Activated CD8-positive, alpha-beta memory T cell treated with anti-CD3 and anti-CD28 coated beads for 36 hours (primary cell): Measurements from ENCODE around the gene MYL9. TPM values are rescaled to one million over a fixed set of nuclear protein-coding genes. Genes with fewer than 3 reads are reported as not detected.

Source experiments
- CTCF ChIA-PET: fragments of 350-600 bp; sonication (Branson Sonifier 250); formaldehyde crosslinking; loops from one replicate; lab custom pipeline; 2021; ENCODE audit warnings: antibody characterized with exemption; lab: Charles Lee
- POLR2A ChIA-PET: fragments of 350-600 bp; sonication (Branson Sonifier 250); formaldehyde crosslinking; loops from one replicate; lab custom pipeline; 2021; ENCODE audit warnings: antibody characterized with exemption; lab: Charles Lee
- total RNA-seq, 2 experiments: library from RNA; stranded (reverse); gene quantifications; one replicate each; pipeline ENCODE4 v1.2.3, GENCODE V29; 2021

MYL9 gene
- total RNA-seq, 2 experiments from 2014 or later: 0.17 to 0.19 TPM

DNA sequence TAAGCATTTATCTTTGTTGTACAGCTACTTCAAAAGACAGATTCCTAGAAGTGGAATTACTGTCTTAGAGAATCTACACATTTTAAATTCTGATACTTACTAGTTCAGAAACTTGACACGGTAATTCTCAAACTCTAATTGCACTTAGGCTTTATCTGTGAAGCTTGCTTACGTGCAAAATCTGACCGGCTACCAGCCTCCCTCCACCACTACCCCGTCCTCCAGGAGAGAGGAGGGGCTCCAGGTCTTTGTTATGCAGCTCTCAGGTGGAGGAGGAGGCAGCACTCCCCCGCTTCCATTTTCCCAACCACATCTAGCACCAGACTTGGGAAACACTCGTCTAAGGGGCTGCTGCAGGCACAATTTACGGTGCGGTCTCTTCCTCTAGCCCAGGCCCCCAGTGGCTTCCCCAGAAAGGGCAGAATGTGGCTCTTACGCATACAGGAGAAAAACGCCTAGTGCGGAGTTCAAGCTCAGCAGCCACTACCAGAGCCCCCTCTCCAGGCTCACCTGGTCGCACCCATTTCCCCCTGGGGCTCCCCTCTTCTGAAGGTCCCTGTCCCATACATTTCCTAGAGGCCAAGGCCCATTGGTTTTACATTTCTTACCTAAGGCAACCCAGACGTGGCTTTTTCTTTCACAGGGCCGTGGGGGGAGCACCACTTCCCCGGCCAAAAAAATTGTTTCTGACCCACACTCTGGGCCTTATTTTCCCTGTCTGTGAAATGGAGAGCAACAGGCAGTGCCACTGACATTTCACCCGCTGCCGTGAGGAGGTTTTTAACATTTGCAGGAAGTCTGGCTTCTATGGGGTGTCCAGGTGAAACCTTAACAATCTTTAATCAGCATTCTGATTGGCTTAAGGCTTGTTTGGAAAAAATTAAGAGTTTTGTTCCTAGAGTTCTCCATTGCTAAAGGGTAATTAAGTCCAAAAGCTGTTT, 30.5 kb downstream of the MYL9 start:
- ChIA-PET CTCF (interaction anchor here (0.7 to 5.0 kb wide), 5 partner anchors 19 to 161 kb away, joined by 3 to 24 read pairs (median 4); partner anchors contain the start of gene RAB5IF), POLR2A (interaction anchor here (0.6 to 5.1 kb wide), 7 partner anchors 17 to 95 kb away, joined by 3 to 41 read pairs (median 4); partner anchors contain the start of gene SLA2)

DNA sequence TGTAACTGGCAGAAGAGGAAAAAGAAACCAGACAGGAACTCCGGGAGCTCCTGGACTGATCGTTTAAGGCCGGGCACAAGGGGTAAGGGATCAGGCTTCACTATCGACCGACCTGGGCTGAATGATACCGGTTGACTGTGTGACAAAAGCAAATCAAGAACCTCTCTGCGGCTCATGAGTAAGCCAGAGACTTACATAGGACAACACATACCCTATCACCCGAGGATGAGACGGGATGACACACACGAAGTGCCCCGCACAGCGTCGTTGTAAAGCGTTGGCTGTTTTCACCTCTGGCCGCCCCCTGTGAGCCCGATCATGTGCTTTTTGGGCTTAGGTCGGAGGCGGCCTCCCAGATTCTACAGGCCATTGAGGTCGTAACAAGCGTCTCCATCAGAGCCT, 31.4 kb downstream of the MYL9 start:
- ChIA-PET CTCF (interaction anchor here (0.7 to 5.0 kb wide), 4 partner anchors 20 to 161 kb away, joined by 3 to 24 read pairs (median 4); partner anchors contain the start of gene RAB5IF), POLR2A (interaction anchor here (0.6 to 5.1 kb wide), 10 partner anchors 16 to 619 kb away, joined by 3 to 42 read pairs (median 8); partner anchors contain the start of genes RAB5IF, RBL1, SCAND1 and SLA2)

GRCh38 chr20:36573103-36573797, 31.9 kb downstream of the MYL9 start, which contains the start of gene TGIF2:
Gene TGIF2, plus strand, starts transcription at chr20:36573597. Its CDS starts 5,178 bp downstream, at chr20:36578775.
- POLR2A ChIA-PET: interaction anchor here (0.6 to 5.1 kb wide), 12 partner anchors 16 to 620 kb away, joined by 3 to 42 read pairs (median 5); partner anchors contain the start of genes RAB5IF, RBL1, SCAND1 and SLA2
- CTCF ChIA-PET: interaction anchor here (1.0 to 5.0 kb wide), 6 partner anchors 16 to 160 kb away, joined by 3 to 24 read pairs (median 6); partner anchors contain the start of gene RAB5IF

- CTCF ChIA-PET: interaction anchor here (1.0 to 5.0 kb wide), 6 partner anchors 15 to 110 kb away, joined by 3 to 24 read pairs (median 7); partner anchors contain the start of gene RAB5IF
Observed at GRCh38 chr20:36573798-36574365, 32.6 kb downstream of the MYL9 start.

DNA sequence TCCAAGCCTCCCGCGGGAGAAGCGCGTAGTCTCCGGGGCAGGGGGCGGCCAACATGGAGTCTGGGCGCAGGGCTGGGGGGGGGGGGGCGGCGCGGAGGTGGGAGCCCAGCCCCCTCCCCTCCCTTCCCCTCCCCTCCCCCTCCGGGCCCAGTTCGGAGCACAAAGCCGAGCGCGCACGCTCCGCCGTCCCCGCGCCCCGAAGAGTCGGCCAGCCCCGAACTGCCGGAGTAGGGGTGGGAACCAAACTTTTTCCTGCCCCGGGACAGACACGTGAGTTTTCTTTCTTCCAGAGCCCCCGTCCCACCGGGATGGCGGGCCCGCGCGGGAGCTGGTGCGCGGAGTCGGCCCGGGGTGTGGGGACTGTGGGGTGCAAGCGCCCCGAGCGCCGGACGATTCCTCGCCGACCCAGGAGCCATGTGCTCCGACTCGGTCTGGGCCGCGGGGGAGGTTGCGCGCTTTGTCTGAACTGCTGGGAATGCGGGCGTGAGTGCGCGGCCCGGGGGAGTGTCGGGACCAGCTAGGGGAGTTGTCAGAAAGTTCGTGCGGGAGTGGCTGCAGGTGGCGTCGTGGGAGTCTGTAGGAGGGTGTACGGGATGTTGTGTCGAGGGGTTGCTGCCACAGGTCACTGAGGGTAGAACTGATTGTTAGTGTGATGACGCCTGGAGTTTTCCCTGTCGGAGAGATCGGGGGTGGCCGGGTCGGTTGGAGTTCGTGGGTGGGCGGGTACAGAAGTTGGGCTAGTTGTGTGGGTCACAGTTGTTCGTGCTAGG, 33.2 kb downstream of the MYL9 start:
- ChIA-PET POLR2A (interaction anchor here (0.6 to 5.1 kb wide), 9 partner anchors 11 to 111 kb away, joined by 3 to 42 read pairs (median 4); partner anchors contain the start of gene RAB5IF), CTCF (interaction anchor here (0.6 to 5.0 kb wide), 6 partner anchors 14 to 63 kb away, joined by 3 to 24 read pairs (median 7); partner anchors contain the start of gene RAB5IF)

More at GRCh38 chr20:36573798-36574365, 32.6 kb downstream of the MYL9 start:
- POLR2A ChIA-PET: interaction anchor here (1.0 to 5.1 kb wide), 10 partner anchors 12 to 621 kb away, joined by 3 to 42 read pairs (median 4); partner anchors contain the start of genes RAB5IF, SCAND1 and SLA2

- POLR2A ChIA-PET: interaction anchor here (1.1 to 5.1 kb wide), 4 partner anchors 12 to 29 kb away, joined by 4 to 42 read pairs (median 26); partner anchors contain the start of gene RAB5IF
- CTCF ChIA-PET: interaction anchor here (0.7 to 5.0 kb wide), 4 partner anchors 16 to 89 kb away, joined by 3 to 24 read pairs (median 6); partner anchors contain the start of gene RAB5IF
Observed at GRCh38 chr20:36576081-36576445, 34.7 kb downstream of the MYL9 start.

DNA sequence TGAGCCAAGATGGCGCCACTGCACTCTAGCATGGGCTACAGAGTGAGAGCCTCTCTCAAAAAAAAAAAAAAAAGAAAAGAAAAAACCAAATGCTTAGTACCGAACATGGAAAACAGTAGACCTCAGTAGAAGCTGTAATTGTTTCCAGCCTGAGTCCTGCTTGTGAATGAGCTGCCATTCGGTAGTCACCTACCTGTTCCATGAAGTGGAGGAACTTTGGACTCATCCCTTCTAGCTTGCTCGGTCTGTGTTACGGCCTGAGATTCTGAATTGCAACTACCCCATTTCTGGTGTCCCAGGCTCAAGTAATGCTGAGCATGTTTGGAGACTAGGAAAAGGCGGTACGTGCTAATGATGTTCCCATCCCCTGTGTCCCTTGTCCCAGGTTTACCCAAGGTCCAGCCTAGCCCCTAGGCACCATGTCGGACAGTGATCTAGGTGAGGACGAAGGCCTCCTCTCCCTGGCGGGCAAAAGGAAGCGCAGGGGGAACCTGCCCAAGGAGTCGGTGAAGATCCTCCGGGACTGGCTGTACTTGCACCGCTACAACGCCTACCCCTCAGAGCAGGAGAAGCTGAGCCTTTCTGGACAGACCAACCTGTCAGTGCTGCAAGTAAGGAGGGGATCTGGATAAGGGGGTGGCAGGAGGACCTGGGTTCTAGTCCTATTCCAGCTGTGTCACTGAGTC, 37.2 kb downstream of the MYL9 start:
- ChIA-PET POLR2A (no interaction called here), CTCF (interaction anchor here (0.9 kb wide), 1 partner anchor 17 kb away, joined by 3 read pairs; no protein-coding TSS in a partner anchor)

- CTCF ChIA-PET: no interaction called here
Observed at GRCh38 chr20:36579996-36580545, 38.8 kb downstream of the MYL9 start.

GRCh38 chr20:36582322-36582721, 41.0 kb downstream of the MYL9 start:
- ChIA-PET POLR2A (no interaction called here), CTCF (no interaction called here)

More at GRCh38 chr20:36579996-36580545, 38.8 kb downstream of the MYL9 start:
- POLR2A ChIA-PET: interaction anchor here (0.5 to 0.7 kb wide), 2 partner anchors 16 to 115 kb away, joined by 4 read pairs; no protein-coding TSS in a partner anchor

DNA sequence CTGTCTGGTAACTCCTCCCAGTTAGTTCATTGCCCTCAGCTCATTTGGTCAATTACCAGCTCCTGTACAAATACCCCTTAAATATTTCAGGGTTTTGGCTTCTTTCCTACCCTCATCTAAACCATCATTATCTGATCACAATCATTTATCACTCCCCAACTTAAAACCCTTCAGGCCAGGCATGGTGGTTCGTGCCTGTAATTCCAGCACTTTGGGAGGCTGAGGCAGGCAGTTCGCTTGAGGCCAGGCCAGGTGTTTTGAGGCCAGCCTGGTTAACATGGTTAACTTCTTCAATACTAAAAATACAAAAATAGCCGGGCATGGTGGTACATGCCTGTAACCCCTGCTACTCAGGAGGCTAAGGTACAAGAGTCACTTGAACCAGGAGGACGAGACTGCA, 41.5 kb downstream of the MYL9 start:
- POLR2A ChIA-PET: interaction anchor here (0.8 kb wide), 1 partner anchor 22 kb away, joined by 9 read pairs; no protein-coding TSS in a partner anchor
- CTCF ChIA-PET: no interaction called here

GRCh38 chr20:36584018-36584481, 42.7 kb downstream of the MYL9 start:
- CTCF ChIA-PET: no interaction called here
- POLR2A ChIA-PET: interaction anchor here (0.6 kb wide), 1 partner anchor 65 kb away, joined by 5 read pairs; no protein-coding TSS in a partner anchor

DNA sequence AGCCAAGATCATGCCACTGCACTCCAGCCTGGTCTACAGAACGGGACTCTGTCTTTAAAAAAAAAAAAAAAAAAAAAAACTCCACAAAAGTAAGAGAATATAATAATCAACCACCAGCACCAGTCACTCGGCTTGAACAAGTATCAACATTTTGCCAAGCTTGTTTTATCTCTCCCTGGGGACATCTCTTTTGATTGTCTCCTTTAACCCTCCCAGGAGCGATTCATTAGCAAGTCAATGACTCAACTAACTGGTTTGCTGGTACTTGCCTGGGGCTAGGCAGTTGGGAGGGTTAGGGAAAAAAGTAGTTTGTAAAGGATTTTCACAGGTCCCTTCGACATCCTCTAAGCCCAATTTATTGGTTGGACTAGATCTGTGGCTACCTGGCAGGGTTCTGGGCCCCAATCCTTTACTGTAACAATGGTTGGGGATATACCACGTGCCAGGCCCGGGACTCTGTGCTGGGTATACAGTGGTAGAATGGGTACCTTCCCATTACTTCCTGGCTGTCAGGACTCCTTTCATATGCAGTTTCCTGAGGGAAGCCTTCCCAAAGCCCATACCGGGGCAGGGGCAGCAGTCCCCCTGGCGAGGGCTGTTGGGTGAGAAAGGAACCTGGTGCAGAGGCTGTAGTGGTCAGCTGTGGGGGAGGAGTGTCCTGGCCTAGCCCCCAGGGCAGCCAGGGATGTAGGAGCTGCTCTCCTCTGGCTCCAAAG, 44.2 kb downstream of the MYL9 start:
- POLR2A ChIA-PET: interaction anchor here (1.2 kb wide), 1 partner anchor 11 kb away, joined by 4 read pairs; no protein-coding TSS in a partner anchor
- CTCF ChIA-PET: interaction anchor here (0.7 kb wide), 1 partner anchor 165 kb away, joined by 4 read pairs; no protein-coding TSS in a partner anchor

- ChIA-PET CTCF (interaction anchor here (0.8 to 1.9 kb wide), 3 partner anchors 17 to 24 kb away, joined by 4 to 7 read pairs (median 6); partner anchors contain the start of gene RAB5IF), POLR2A (interaction anchor here (0.7 to 2.0 kb wide), 3 partner anchors 12 to 106 kb away, joined by 7 to 11 read pairs (median 11); partner anchors contain the start of gene TGIF2)
Observed at GRCh38 chr20:36587388-36588070, 46.2 kb downstream of the MYL9 start.

DNA sequence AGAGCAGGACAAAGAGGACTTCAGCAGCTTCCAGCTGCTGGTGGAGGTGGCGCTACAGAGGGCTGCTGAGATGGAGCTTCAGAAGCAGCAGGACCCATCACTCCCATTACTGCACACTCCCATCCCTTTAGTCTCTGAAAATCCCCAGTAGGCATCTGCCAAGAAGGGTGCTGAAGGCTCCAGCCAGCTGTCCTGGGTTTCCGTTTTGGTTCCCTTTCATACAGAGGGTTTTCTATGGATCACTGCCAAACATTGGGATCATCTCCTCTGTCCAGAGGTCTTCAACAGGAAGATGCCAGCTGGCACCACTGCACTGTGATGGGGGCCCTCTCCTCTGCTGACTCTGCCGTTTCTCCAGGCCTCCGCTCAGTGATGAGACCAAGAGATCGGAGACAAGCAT, 50.0 kb downstream of the MYL9 start:
- ChIA-PET POLR2A (interaction anchor here (0.6 to 1.9 kb wide), 4 partner anchors 12 to 20 kb away, joined by 3 to 8 read pairs (median 4); partner anchors contain the start of gene RAB5IF), CTCF (interaction anchor here (0.6 to 1.7 kb wide), 4 partner anchors 13 to 1635 kb away, joined by 3 to 9 read pairs (median 6); no protein-coding TSS in a partner anchor)
